ENCODE measurements around the gene SPSB1.

The SPSB1 gene

DNA sequence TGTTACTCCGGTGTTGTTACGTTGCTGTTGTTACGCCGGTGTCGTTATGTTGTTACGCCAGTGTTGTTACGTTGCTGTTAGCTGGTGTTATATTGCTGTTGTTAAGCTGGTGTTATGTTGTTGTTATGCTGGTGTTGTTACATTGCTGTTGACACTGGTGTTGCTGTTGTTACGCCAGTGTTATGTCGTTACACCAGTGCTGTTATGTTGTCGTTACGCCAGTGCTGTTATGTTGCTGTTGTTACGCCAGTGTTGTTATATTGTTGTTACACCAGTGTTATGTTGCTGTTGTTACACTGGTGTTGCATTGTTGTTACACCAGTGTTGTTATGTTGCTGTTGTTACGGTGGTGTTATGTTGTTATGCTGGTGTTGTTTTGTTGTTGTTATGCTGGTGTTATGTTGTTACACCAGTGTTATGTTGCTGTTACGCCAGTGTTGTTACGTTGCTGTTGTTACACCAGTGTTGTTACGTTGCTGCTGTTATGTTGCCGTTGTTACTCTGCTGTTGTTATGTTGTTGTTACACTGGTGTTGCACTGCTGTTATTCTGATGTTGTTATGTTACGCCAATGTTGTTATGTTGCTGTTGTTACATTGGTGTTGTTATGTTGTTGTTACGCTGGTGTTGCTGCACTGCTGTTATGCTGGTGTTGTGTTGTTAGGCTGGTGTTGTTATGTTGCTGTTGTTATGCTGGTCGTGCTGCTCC is 32.5 kb upstream of the SPSB1 start:
- DNase-seq, result no peak

DNA sequence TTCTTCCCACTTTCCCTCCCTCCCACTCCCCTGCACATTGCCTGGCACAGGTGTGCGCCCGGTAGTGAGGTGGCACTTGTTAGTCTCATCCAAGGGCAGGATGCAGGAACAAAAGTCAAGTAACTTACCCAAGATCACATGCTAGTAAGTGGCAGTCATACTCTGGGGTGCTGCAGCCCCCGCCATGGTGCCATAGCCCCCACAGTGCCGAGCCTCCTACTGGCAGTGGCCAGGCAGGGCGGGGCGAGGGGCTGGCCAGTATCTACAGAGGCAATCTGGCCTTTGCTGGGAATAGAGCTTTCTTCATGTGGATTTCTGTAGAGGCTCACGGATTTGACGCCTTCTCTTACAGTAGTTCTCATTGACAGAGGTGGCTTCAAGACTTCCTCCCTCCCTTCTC is 31.2 kb upstream of the SPSB1 start:
- no peak for DNase-seq

- no peak for DNase-seq
Measured at GRCh38 chr1:9262096-9262986, 30.4 kb upstream of the SPSB1 start.

DNA sequence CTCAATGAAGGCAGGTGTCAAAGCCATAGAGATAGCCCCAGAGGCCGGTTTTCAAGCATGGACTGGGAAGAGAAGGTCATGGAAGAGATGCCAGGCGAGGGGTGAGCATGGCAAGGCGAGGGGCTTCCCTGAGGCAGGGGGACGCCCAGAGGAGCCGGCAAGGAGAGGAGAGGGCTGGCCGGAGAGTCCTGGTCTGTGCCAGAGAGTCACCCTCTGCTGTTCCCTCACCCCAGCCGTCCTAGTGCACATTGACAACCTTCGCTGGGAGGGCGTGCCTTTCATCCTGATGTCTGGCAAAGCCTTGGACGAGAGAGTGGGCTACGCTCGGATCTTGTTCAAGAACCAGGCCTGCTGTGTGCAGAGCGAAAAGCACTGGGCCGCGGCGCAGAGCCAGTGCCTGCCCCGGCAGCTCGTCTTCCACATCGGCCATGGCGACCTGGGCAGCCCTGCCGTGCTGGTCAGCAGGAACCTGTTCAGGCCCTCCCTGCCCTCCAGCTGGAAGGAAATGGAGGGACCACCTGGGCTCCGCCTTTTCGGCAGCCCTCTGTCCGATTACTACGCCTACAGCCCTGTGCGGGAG is 29.3 kb upstream of the SPSB1 start:
- no peak for DNase-seq

GRCh38 chr1:9263984-9264872 is 28.5 kb upstream of the SPSB1 start:
- no peak for DNase-seq

DNA sequence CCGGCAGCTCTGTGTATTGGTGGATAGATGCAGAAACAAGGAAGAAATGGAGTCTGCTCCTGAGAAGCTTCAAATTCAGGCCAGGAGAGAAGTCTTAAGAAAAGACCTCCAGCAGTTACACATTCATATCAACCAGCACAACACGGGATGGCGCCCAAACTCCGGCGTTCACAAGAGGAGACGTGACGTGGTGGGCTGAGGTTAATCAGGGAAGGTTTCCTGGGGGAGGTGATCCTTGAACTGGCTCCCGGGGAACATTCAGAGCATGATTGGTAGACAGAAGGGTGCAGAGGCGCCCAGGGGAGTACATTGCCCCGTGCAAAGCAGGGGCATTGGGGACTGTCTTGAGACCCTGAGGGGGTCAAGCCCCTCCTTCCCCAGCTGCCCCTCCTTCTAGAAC is 27.7 kb upstream of the SPSB1 start:
- no peak for DNase-seq

GRCh38 chr1:9265968-9266367 is 26.7 kb upstream of the SPSB1 start:
- DNase-seq, result no peak

DNA sequence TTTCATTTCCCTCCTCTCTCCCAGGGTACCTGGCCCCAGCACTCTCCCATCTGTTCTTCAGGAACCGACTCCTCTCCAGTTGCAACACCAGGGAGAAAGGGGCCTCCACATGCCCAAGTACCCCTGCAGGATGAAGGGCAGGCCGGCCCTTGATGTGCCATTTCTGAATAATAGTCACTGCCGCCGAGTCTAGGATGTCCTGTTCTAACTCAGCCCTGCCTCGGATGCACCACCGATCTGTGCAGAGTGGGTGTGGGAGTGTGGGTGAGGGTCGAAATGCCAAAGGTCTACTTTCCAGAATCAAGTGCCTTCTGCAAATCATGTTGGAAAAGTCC is 25.4 kb upstream of the SPSB1 start:
- DNase-seq, result no peak

- no peak for DNase-seq
Measured at GRCh38 chr1:9267827-9268581, 24.7 kb upstream of the SPSB1 start.

- no peak for DNase-seq
Measured at GRCh38 chr1:9269078-9269501, 23.6 kb upstream of the SPSB1 start.

DNA sequence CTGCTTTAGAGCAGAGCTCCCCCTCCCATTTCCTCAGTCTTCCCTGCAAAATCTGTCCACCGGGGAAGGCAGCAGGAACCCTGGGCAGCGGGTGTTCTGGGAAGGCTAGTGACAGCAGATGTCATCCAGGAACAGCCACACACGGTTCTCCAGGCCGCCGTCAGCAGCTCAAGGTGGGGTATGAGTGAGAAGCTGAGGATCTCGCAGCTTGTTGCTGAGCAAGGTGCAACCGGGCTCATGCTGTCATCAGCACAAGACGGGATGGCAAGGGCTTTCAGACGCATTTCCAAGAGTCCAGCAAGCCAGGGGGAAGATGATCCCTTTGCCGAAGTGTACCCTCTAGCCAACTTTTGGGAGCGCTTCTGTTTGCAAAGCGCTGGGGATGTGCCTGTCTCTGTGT is 23.0 kb upstream of the SPSB1 start:
- DNase-seq, result no peak

DNA sequence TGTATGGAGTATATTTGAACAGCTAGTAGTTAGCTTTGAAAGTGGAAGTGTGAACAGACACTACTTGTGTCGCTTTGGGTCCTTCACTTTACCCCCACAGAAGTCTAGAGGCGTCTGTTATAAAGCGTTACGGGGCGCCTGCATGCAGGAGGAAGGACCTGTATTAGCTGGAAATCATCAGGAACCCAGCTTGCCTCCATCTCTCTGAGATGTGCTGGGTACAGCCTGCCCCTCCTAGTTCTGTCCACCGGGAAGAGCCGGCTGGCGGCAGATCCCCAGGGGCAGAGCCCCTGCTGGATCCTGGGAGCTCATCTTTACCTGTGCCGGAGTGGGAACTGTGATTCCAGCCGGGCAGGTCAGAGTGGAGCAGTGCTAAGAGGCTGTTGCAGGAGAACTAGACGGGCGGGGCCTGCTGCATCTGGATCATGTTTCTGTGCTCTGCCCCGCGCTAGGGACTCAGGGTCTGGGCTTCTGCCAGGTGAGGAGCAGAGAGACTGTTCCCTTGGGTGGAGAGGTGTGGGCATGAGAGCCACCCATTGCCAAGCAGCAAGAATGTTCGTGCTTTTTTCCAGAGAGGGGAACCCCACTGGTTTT is 22.3 kb upstream of the SPSB1 start:
- no peak for DNase-seq

DNA sequence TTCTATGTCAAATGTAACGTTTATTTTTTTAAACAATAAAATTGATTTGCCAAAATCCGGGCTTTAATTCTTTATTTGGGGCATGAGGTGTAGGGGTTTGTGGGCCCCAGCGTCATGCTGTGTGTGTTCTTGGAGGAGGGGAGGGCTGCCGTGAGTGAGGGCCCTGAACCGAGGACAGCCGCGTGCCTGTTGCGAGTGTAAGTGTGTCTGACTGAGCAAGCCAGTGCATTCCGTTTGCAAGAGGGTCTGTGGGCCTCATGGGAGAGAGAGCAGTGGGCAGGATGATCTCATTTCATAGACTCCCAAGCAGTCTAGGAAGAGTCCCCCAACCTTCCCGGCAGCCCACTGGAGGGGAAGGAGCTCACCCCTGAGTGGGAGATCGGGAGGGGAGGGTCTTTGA is 21.4 kb upstream of the SPSB1 start:
- no peak for DNase-seq

DNA sequence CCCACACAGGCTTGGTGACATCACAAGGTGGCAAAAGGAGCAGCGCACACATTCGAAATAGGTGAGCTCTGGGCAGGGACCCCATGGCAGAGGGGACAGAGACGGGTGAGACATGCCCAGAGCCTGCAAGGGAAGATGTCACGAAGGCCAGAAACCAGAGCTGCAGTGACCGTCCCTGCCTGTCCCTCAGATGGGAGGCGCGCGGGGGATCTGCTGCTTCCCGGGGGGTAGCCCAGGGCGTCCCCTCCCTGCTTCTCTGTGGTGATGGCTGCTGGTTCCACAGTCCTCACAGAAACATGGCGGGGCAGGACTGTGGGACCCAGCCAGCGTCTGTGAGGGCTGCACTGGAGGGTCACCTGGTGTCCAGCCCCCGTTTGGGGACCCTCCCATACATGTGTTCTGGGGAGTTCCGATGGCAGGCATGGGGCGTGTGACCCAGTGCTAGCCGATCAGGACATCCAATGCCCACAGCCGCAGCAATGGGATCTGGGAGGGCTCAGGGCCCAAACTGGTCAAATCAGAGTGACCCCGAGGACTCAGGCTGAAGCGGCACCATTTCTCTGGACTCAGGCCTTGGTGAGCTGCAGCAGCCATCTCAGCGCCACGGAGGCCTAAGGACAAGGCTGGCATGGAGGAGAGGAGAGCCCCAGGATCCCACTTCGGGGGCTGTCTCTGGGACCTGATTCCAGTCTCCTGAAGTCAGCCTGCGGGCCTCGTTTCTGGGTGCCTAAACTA is 20.7 kb upstream of the SPSB1 start:
- DNase-seq, result no peak

GRCh38 chr1:9273177-9273576 is 19.5 kb upstream of the SPSB1 start:
- no peak for DNase-seq

DNA sequence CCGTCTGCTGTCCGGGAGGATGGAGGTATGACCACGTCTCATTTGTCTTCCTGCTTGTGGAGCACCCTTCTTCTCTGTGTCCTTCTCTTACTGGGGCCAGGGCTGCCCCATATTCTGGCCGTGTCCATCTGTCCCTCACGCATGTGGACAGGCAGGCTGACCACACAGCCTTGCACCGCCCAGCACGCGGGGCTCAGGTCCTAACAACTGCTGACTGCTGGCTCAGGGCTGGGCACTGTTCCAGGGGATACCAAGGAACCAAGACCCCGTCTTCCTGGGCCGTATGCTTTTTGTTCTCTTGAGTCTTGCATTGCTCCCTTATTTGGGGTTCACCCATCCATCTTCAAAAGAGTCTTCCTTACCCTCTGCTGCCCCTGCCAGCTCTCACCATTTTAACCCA is 17.5 kb upstream of the SPSB1 start:
- DNase-seq, result no peak

DNA sequence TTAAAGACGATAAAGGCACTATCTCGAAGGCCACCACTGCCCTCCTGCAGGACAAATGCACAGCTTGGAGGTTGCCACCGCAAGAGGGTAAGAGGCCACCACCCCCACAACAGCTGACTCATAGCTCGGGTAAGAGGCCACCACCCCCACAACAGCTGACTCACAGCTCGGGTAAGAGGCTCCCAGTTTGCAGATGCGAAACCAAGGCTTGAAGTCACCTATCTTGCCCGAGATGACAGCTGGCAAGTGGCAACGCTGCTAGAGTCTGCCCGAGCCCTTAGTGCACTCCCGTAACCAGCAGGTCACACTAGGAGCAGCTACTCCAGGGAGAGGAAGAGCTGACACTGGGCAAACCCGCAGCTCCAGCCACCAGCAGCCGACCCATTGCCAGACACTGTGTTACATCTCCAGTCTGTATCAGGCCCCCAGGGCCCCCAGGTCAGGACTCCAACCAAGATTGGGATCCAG is 17.1 kb upstream of the SPSB1 start:
- DNase-seq, result no peak

GRCh38 chr1:9278116-9278515 is 14.6 kb upstream of the SPSB1 start:
- no peak for DNase-seq

DNA sequence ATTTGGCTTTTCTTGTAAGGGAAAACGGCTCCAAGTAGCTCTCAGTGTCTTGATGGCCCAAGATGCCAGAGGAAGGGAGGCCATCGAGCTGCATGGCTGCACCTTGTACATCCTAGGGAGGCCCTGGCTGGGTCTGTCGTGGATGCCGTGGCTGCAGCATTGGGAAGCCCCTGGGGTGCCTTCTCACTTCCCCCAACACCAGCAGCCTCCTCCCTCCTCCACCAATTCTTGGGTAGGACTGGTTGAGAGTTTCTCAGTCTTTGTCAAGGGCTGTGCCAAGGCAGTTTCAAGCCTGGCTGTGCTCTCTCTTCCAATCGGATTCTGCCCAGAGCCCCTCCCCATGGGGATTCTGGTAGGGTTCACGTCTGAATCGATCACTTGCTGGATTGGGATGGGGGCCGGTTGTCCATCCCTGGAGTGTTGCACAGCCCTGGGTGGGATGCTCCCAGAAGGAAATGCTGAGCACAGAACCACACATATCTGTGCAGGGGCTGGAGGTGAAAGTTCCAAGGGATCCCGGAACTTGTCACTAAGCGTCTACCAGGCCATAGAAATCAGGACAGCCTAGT is 14.0 kb upstream of the SPSB1 start:
- DNase-seq, result no peak

DNA sequence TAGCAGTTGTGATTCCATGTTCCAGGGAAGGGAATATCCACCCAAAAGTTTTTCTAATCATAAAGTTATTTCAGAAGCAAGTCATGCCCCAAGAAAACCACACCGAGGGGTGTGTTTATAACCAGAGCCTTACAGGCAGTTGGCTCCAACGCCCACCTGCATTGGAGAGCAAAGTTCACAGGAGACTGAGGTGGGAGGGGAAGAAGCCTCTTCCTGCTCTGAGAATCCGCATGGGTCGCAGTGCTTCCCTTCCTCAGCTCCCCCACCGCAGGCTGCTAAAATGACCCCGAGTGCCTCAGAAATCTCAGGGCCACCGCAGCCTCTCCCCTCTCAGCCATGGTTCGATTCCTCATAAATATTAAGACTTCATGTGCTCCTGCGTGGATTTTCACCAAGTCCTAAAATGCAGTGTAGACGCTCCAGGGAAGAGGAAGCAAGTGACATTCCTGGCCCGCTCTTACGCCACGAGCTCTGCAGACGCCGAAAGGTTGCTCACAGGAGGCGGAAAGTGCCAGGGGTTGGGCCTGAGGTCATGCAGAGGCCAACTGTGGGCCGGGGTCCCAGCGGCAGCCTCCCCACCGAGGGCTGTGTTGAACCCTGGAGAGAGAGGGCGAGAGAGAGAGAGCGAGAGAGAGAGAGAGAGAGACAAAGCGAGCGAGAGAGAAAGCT is 13.4 kb upstream of the SPSB1 start:
- no peak for DNase-seq

Data from NCI-H774 (cell line).